ENCODE results near the gene TEX2. TPM values are rescaled to one million over a fixed set of nuclear protein-coding genes. Genes with fewer than 3 reads are reported as not detected.

TEX2 gene
- total and polyA plus RNA-seq, 2 of the 13 experiments (the other 11 are each of a cell fraction or from before 2014, with no cell fraction given): 21.4 to 37.7 TPM

DNA sequence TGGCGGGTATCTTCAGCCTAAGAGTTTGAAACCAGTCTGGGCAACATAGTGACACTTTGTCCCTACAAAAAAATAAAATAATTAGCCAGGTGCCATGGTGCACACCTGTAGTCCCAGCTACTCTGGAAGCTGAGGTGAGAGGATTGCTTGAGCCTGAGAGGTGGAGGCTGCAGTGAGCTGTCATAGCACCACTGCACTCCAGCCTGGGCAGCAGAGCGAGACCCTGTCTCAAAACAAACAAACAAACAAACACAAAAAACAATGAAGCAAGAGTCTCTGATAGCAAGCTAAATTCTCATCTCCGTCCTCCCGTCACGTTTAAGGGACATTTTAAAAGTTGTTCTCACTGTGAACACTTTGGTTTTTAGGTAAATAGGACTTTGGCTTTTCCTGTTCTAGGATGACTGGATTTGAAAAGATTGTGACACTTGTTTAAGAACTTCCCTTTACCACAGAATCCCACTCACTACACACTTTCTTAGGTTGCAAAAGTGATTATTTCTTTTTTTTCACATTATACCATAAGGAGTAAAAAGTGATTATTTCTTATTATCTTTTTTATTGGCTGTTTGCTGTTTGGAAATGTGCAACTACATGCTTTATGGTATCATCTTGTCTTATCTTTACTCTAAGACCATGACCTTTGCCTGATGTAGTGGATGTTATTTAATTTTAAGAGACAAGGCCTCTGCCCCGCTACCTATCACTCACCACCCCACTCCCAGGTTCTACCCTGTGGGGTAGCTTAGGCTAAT is 128.7 kb downstream of the TEX2 start (continued):
- TF ChIP-seq SATB2 (CRISPR knock-in tag; IDR thresholded peaks at IDR 0.05) (no peak), DRAP1 (CRISPR knock-in tag; IDR thresholded peaks at IDR 0.05) (peak; percentile 64; the same call in 1 of the 2 replicates), SP1 (IDR thresholded peaks at IDR 0.05) (no peak), SP1 (CRISPR knock-in tag; IDR thresholded peaks at IDR 0.05) (no peak), ZNF337 (CRISPR knock-in tag; IDR thresholded peaks at IDR 0.05; ENCODE audit: borderline replicate concordance, low read depth) (no peak), ZNF333 (CRISPR knock-in tag; IDR thresholded peaks at IDR 0.05; ENCODE audit: borderline replicate concordance) (no peak), NAIF1 (CRISPR knock-in tag; IDR thresholded peaks at IDR 0.05; ENCODE audit: borderline replicate concordance) (0 out of 2 replicates have a peak, but pooled peaks have one; percentile 30), ETV5 (CRISPR knock-in tag; IDR thresholded peaks at IDR 0.05; ENCODE audit: borderline replicate concordance) (peak; percentile 65; the same call in 1 of the 2 replicates), AGO2 (optimal IDR thresholded peaks at IDR 0.05; ENCODE audit: low read depth, low read length) (no peak), ZNF350 (CRISPR knock-in tag; IDR thresholded peaks at IDR 0.05; ENCODE audit: borderline replicate concordance, low read depth) (no peak), KDM2A (CRISPR knock-in tag; IDR thresholded peaks at IDR 0.05; ENCODE audit: borderline replicate concordance, low read depth) (no peak), PHF21A (CRISPR knock-in tag; IDR thresholded peaks at IDR 0.05) (peak; percentile 62; the same call in 1 of the 2 replicates), ZNF75D (CRISPR knock-in tag; IDR thresholded peaks at IDR 0.05; ENCODE audit: borderline replicate concordance) (no peak), MIER3 (CRISPR knock-in tag; IDR thresholded peaks at IDR 0.05; ENCODE audit: borderline replicate concordance) (0 out of 2 replicates have a peak, but pooled peaks have one; percentile 26), HCFC1 (IDR thresholded peaks at IDR 0.05; ENCODE audit: low read depth, low read length) (no peak), RXRA (CRISPR knock-in tag; IDR thresholded peaks at IDR 0.05) (no peak), HDAC2 (CRISPR knock-in tag; IDR thresholded peaks at IDR 0.05) (peak; percentile 50; the same call in 1 of the 2 replicates), ZNF670 (CRISPR knock-in tag; IDR thresholded peaks at IDR 0.05; ENCODE audit: borderline replicate concordance) (peak; percentile 86), ZNF17 (CRISPR knock-in tag; IDR thresholded peaks at IDR 0.05) (no peak), FOXP4 (CRISPR knock-in tag; IDR thresholded peaks at IDR 0.05) (peak; percentile 97)
- TF ChIP-seq, protein P1, sequence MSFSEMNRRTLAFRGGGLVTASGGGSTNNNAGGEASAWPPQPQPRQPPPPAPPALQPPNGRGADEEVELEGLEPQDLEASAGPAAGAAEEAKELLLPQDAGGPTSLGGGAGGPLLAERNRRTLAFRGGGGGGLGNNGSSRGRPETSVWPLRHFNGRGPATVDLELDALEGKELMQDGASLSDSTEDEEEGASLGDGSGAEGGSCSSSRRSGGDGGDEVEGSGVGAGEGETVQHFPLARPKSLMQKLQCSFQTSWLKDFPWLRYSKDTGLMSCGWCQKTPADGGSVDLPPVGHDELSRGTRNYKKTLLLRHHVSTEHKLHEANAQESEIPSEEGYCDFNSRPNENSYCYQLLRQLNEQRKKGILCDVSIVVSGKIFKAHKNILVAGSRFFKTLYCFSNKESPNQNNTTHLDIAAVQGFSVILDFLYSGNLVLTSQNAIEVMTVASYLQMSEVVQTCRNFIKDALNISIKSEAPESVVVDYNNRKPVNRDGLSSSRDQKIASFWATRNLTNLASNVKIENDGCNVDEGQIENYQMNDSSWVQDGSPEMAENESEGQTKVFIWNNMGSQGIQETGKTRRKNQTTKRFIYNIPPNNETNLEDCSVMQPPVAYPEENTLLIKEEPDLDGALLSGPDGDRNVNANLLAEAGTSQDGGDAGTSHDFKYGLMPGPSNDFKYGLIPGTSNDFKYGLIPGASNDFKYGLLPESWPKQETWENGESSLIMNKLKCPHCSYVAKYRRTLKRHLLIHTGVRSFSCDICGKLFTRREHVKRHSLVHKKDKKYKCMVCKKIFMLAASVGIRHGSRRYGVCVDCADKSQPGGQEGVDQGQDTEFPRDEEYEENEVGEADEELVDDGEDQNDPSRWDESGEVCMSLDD (CRISPR knock-in tag; IDR thresholded peaks at IDR 0.05; ENCODE audit: borderline replicate concordance): no peak
- TF ChIP-seq, protein P2, sequence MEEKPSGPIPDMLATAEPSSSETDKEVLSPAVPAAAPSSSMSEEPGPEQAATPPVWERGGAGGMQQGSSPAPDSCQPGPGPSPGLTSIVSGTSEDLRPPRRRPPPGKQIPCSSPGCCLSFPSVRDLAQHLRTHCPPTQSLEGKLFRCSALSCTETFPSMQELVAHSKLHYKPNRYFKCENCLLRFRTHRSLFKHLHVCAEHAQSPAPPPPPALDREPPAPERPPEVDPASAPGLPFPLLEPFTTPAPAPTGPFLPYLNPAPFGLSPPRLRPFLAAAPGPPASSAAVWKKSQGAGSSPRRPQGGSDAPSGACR (CRISPR knock-in tag; IDR thresholded peaks at IDR 0.05): peak; percentile 55; the same call in 1 of the 2 replicates
- TF ChIP-seq, protein P3, sequence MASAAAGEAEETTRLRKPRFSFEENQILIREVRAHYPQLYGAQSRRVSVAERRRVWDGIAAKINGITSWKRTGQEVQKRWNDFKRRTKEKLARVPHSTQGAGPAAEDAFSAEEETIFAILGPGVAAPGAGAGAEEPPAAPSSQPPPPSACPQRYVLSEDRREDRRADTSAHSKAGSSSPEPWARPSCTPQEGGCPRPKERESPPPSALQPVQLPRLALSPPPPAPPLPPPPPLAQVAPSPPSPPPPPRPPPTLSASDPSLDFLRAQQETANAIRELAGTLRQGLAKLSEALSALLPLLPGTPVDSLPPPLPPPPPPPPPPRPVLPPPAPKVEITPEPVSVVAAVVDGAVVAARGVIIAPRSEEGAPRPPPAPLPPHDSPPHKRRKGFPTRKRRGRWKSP (CRISPR knock-in tag; IDR thresholded peaks at IDR 0.05): peak; percentile 23; the same call in 1 of the 2 replicates

Measured in HepG2 (cell line).